HG03039 (cell line): ENCODE results near the gene RNF121.

ENCODE experiments used
- ATAC-seq: cut with Tn5 transposase; IDR thresholded peaks from one replicate; pipeline ENCODE4 v1.9.1; 2021; ENCODE audit warnings: mild to moderate bottlenecking, moderate library complexity; ENCODE audit not compliant: unreplicated experiment

Gene RNF121

DNA sequence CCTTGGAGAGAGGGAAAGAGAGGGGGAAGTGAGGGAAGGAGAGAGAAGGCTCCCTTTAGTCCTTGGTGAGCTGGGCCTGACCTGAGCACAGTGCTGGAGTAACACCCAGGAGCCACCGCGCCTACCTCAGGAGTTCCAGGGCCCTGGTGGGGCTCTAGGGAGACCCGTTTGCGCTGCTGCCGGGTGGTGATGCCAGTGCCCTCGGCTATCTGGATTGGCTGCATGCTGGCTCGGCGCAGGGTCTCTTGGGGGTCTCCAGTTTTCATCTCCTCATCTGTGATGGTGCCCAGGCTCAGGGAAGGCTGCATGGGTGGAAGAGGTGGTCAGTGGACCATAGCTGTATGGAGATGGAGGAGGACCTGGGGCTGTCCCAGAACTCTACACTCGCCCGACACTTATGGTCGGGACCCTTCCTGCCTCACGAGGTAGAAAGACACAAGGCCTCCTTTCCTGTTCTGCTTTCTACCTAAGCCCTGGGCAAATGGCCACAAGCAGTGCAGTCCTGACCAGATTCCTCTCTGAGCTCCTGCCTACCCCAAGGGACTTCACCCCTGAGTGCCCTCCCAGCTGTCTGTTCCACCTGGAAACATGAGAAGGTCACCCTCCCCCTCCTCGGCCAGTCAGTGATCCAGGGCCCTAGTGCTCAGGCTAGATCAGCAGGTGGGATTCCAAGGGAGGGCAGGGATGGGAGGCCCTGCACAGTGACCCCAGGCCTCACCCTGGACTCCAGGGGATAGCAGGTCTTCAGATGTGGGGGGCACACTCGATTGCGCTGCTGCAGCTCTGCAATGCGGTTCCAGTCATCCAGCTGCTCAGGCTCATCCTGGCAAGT lies 75.9 kb downstream of the RNF121 start:
- no peak for ATAC-seq

DNA sequence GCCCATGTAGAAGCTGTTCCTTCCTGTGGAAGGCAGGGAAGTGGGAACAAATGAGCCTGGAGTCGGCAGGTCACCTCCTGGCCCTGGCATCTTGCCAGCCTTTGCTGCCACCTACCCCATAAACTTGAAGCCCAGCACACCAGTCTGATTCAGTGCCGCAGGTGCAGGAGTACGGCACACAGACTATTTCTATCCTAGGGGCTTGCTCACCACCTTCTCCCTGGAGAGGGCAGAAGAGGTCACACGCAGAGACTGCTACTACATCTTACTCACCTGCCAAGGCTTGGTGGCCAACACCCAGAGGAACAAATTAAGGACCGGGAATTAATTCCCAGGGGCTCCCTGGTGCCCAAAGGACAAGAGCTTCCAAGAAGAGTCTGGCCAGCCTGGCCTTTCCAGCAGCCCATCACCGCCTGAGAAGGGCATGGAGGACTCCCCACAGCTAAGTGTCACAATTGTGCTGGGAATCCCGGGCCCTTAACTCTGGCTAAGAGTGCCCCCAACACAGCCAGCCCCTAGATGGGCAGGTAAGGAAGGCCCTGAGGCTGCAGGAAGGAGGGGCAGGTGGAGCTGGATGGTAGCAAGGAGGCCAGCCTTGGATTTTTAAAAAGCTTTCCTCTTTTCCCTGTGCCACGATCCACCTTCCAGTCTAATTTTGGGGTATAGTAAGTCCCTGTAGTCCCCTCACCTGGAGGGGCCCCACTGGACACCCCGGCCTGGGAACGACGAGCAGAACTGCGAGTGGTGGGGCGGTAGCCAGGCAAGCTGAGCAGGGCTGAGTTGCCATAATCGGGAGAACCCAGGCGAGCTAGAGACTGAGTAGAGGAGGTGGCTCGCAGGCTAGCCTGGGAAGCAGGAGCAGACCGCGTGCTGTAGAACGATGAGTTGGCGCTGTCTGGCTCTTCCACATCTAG lies 76.8 kb downstream of the RNF121 start:
- ATAC-seq, result no peak

DNA sequence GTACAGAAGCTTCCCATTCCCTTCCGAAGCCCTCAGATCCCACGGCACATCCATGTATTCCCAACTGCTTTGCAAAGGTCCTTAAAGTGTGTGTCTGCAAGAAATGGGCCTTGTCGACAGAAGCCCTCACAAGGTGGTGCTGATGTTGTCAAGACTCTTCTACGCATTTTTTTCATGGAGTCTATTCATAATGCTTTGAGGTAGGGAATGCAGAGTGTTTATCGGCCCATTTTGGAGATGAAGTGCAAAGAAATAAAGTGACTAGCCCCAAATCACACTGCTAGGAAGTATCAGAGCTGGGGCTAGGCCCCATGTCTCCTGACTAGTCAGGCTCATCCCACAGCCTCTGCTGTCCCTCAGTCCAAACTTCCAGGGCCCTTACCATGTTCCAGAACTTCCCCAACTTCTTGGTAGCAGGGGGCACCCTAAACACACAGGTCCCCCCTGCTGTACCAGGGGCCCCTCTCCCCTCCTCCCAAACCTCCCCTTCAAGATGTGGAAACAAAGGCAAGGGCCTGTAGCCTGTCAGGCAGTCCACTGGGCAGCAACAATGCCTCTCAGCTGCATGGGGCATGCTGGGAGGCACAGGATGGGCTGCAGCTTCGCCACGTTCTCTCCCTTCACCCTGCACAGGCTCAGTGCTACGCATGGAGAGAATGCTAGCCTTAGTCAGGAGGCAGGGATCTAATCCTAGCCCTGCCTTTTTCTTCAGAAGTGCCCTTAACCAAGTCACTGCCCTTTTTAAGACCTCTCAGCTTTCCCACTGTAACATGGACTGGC lies 77.7 kb downstream of the RNF121 start:
- ATAC-seq, result no peak

DNA sequence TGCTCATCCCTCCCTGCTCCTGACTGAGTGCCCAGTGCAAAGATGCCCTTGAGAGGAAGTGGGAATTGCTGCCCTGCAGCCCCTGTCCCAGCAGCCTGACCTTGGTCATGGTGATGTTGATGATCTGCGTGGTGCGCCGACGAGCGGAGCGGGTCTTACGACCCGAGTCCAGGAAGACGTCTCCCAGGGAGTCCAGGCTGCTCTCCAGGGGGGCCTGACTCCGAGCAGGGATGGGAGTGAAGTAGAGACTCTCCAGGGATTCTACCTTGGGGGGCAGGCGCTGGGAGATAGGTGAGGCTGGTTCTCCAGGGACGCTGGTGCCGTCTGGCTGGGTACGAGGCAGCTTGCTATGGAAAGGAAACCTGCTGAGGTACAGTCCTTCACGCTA lies 78.2 kb downstream of the RNF121 start:
- ATAC-seq, result no peak

DNA sequence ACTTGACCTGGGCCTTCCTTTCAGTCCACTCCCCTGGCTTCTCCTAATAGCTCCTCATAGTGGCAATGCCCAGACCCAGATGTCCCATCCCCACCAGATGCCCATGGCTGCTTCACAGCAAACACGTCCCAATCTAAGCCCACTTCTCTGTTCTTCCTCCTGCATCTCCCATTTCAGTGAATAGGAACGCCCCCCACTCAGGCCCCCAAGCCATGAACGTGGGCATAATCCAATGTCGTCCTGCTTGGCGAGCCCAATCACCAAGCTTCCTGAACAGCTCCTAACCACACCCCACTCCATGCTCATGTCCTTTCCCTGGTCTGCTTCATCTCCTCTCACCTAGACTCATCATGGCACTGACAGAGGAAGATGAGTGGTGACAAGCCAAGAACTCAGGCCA lies 78.7 kb downstream of the RNF121 start:
- ATAC-seq, result no peak

DNA sequence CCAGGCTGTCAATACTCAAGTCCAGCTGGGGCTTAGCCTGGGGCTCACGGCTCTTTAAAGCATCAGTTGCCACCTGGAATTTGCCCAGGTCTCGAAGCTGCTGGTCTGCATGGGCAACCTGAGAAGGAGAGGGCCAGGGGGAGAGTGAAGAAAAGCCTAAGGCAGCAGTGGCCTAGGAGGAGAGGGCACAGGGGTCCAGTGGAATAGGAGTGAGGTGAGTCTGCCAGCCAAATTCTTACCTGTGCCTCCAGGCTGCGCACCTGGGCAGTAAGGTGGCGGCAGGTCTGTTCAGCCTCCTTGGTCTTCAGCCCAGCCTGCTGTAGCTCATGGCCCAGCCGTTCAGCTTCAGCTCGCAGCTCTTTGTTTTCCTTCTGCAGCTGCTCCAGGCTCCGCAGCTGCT lies 79.9 kb downstream of the RNF121 start:
- ATAC-seq, result no peak

DNA sequence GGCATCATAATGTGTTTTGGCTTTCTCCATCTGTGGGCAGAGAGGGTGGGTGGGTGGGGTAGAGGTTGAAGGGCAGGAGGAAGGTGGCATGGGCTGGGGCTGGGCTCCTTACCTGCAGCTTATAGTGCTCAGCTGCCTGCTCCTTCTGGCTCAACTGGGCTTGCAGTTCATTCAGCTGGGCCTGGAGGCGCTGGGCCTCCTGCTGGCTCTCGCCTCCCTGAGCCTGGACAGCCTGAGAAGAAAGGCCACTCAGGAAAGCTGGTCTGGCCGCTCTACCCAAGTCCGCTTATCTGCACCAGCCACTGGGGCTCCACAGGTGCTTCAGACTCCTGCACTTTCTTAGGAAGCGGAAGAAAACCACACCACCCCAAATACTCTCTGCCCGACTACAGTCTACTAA lies 80.3 kb downstream of the RNF121 start:
- ATAC-seq, result no peak

DNA sequence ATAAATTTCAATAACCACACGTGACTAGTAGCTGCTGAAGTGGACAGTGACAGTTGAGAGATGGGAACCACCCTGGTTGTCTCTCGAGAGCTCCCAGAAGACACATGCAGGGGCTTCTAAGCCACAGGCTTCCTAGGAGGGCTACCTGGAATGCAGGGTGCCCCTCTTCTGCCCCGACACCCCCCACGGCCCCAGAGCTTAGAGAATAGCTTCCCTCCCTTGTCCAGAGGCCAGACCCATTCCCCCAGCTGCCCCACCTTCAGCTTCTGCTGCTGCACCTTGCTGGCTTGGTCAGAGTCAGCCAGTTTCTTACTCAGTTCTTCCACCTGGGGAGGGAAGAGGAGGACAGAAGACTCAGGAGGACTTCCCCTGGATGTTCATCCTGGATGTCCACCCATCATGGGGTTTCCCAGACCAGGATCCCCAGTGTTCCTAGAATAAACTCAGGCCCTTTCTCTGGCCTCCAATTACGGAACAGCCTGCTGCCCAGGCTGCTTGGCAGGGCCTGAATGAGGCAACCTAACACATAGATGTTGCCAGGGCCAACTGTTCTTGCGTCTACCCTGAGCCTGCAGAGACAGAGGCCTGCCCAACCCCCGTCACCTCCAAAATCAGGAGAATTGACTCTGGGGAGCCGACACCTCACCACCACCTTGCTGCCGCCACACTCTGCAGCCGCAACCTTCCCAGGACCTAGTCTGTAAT lies 81.8 kb downstream of the RNF121 start:
- ATAC-seq, result no peak

DNA sequence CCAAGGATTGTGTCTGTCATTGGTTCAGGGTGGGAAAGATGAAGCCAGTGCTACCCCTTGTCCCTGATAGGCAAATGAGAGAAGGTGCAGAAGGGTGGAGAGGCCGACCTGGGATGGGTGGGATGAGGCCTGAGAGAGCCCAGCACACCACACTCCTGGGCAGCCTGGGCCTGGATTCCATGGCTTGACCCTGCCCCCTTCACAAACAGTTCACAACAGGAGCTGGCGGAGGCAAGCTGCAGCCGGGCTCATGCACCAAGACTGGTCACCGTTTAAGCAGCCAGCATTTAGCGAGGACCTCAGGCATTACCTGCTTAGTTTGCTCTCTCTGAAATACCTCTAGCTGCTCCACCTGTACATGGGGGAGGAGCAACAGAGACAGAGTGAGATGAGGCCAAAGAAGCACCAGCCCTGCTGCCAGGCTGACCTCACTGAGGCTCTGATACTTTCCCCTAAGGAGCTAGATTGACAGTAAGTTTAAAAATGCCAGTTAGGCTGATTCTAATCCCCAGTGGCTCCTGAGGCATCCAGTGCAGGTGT lies 83.3 kb downstream of the RNF121 start:
- no peak for ATAC-seq

DNA sequence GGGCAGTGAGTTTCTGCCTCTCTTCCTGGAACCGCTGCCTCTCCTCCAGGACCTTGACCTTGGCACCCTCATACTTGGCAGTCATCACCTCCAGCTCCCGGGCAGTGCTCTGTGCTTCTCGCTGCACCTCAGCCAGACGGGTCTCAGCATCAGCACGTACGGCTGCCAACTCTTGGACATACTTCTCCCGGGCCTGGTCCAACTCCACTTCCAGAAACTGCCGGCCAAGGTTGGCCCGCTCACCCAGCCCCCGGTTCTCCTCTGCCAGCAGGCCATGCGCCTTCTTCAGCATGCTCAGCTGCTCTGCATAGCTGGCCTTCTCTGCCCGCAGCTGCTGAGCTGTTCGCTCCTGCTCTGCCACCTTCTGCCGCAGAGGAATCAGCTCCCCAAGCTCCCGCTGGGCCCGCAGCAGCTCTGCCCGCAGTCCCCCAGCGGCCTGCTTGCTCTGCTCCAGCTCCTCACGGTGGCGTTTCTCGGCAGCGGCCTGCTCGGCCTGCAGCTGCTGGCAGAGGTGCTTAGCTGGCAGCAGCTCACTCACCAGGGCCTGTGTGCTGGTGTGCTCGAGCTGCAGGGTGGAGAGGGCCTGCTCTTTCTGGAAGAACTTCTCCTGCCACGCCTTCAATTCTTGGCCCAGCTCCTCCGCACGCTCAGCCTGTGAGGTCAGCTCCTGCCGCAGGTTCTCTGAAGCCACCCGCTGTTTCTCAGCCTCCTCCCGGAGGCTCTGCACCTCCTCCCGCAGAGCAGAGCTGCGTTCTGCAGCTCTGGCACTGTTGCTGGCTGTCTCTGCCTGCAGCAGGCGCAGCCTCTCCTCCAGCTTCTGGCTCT lies 84.3 kb downstream of the RNF121 start:
- no peak for ATAC-seq

DNA sequence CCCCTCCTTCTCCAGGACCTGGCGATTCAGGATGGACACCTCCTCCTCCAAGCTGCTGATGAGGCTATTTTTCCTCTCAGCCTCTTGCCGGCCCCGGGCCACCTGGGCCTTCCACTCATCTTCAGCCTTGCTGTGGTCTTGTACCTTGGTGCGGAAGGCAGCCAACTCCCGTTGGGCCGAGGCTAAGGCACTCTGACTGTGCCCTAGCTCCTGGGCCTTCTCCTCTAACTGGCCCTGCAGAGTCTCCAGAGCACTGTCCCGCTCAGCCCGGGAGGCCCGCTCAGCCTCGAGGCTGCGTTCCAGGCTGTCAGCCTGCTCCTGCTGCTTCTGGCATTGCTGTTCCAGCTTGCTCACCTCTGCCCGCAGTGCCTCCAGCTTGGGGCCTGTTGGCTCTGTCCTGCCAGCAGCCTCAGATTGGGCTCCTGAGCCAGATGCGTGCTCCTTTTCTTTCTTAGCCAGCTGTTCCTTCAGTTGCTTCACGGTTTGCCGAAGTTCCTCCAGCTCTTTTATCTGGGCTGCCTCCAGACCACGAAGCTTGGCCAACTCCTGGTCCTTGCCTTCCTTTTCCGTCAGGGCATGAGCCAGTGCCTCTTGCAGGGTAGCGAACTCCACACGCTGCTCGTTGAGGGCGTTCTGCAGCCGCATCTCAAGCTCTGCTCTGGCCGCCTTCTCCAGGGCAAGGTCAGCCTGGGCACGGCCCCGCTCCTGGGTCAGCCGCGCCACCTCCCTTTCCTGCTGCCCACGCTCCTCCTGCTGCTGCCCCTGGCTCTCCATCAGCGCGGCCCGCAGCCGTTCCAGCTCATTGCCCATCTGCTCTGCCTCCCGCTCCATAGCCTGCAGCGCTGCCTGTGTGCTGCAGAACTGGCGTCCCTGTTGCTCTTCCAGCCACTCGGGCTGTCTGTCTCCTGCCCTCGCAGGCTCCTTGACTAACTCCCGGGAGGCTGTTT lies 85.2 kb downstream of the RNF121 start:
- no peak for ATAC-seq

DNA sequence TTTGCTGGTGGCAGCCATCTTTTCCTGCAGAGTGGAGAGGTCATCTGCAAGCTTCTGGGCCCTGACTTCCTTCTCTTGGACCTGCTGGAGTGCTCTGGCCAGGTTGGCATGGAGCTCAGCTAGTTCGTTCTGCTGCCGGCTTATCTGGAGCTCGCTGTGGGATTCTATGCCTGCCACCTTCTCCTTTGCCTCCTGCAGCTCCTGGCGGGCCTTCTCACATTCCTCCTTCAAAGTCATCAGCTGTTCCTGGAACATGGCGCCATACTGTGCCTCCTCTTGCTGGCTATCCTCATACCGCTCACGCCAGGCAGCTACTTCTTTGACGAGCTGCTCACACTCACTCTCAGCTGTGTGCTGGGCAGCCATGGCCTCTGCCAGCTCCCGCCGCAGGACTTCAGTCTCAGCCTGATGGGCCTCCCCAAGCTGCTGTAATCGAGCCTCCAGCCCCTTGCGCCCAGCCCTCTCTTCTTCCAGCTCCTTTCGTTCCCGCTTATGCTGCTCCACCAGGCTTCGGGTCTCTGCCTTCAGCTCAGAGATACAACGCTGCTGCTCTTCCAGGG lies 86.0 kb downstream of the RNF121 start:
- no peak for ATAC-seq

DNA sequence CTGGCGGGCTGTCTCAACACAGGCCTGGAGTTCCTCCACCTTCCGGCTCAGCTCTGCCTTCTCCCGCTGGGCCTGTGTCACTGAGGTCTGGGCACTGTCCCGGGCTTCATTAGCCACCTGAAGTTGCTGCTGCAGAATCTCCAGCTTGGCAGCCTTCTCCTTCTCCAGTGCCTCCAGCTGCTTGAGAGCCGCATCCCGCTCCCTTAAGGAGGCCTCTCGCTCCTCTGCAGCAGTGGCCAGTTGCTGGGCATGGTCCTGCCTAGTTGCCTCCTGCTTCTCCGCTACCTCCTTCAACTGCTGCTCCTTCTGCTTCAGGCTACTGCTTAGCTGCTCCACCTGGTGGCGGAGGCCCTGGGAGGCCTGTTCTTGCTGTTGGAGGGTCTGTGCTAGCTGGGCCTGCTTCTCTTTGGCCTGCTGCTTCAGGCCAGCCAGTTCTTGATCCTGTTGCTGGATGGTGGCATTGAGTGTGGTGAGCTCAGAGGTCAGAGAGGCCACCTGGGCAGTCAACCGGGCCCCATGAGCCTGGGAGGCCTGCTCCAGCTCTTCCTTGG lies 86.7 kb downstream of the RNF121 start:
- ATAC-seq, result no peak

DNA sequence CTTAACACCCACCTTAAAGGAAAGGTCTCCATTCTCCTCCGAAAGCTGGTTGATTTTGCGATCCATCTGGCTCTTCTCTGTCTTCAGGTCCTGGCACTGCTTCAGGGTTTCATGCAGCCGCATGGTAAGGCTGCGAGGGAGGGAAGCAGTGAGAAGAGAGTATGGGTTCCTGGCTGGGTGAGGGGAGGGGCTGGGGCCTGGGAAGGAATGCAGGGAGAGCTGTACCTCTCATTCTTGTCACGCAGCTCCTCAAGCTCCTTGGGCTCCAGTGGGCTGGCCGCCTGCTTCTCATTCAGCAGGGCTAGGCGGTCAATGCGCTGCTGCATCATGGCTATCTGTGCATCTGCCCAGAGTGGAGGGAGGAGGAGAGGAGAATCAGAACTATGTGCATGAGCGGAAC lies 89.3 kb downstream of the RNF121 start:
- ATAC-seq, result no peak

DNA sequence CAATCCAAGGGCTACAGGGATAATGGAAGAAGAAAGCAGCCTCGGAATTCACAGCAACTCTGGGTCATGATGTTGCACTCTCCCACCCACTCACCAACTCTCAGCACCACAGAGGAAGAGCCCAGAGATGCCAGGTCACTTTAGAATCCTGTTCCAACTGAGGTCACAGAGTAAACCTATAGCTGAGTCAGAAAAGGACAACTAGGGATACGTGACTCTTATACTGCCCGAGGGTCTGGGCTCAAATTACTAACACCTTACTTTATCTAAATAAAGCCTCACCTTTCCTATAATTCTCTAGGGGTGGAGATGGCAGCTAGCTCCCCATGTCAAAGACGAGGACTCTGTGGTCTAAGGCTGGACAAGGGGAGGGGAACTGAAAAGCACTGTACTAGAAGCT lies 94.5 kb downstream of the RNF121 start:
- no peak for ATAC-seq

DNA sequence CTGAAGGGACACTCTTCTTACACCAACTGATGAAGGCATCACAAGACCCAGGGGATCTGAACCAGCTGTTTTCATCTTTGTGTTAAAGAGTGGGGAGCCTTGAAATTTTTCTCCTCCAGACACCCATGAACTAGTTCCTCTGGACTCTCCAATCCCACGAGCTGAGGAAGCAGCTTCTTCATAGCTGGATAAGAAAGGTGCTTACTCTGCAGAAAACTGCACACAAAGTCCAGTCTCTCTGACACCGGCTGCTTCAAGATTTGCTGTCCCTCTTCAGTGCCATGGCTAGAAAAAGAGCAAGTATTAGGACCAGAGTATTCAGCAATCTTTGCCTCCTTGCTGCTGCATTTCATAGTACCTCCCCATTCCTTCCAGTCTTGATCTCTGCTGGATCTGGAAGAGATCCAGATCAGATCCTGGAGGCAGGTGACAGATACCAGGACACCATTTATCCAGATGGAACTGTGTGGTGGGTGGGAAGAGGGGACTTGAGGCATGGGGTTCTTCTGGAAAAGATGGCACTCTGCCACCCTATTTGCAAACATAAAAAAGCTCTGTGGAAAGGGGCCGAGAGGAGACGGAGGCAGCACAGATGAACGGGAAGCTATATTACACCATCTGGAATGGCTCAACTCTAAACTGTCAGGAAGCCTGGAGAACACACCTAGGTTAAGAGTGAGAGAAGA lies 95.4 kb downstream of the RNF121 start:
- no peak for ATAC-seq

DNA sequence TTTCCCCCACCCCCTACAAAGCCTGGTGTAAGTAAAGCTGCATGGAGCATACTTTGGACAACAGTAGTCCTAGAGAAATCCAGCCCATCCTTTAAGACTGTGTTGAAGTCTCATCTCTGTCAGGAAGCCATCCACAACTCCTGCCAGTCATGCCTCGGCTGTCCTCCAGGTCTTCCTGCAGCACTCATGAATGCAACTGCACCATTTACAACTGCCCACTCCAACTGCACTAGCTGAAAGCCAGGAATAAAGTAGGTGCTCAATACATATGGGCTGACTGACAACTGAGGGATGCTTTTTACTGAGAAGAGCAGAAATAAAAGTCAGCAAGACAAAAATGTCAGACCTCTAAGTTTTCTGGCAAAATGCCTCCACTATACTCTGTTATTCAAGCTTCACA lies 97.2 kb downstream of the RNF121 start:
- no peak for ATAC-seq
